NCI-H2029 treated with DMSO at 0.1 percent for 48 hours (cell line): ENCODE results near the gene PCDHGA1.
"Not testable (repeated sequence)": the region's sequence is repeated elsewhere in the genome, so short reads cannot be mapped to it uniquely, and the experiment has no call there.

Source experiments
- DNase-seq: peaks from one replicate; lab custom pipeline; 2025; lab: John Stamatoyannopoulos, UW

Gene PCDHGA1

DNA sequence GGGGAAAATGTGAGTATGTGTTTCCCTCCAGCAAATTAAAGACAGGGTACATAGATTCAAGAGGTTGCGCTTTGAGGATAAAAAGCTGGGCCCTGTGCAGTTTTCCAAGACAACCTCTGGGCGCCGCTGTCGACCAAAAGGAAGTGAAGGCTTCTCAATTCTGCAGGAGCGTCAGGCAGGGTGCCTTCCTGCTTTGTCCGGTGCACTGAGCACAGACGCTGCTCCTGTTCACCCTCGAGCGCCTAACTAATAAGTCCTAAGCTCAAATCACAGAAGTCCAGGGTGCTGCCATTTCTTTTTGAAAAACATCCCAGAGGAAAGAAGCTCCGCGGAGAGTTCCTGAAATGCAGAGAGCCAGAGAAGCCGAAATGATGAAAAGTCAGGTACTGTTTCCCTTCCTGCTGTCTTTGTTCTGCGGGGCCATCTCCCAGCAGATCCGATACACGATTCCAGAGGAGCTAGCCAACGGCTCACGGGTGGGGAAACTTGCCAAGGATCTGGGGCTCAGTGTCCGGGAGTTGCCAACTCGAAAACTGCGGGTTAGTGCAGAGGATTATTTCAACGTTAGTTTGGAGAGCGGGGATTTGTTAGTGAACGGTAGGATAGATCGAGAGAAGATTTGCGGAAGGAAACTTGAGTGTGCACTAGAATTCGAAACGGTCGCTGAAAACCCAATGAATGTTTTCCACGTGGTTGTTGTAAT, 19.8 kb downstream of the PCDHGA1 start, which contains the start of gene PCDHGB1:
PCDHGB1 (plus strand) TSS at position 183 of the 703 bp plus-strand sequence; CDS start at position 345, 162 bp downstream.
- peak; percentile 43 for DNase-seq

DNA sequence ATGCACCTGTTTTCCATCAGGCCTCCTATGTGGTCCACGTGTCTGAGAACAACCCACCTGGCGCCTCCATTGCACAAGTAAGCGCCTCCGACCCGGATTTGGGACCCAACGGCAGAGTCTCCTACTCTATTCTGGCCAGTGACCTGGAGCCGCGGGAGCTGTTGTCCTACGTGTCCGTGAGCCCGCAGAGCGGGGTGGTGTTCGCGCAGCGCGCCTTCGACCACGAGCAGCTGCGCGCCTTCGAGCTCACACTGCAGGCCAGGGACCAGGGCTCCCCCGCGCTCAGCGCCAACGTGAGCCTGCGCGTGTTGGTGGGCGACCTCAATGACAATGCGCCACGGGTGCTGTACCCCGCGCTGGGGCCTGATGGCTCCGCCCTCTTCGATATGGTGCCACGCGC, 21.3 kb downstream of the PCDHGA1 start:
- DNase-seq = no peak

DNA sequence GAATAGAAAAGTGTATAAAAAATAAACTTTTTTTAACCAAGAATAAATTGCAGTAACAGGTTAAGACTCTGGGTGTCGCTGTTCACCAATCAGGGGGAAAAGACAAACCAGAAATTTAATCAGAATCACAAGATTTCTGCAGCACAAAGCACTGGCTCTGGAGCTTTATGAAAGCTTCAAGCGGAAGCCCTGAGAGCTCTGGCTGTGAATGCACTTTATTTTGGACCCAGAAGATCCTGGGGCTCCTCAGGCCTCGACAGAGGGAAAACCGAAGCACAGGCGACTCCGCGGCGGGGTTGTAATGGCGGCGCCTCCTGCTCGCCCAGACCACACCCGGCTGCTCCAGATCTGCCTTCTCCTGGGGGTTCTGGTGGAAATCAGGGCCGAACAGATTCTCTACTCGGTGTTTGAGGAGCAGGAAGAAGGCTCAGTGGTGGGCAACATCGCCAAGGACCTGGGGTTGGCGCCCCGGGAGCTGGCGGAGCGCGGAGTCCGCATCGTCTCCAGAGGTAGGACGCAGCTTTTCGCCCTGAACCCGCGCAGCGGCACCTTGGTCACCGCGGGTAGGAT, 24.7 kb downstream of the PCDHGA1 start, which contains the start of gene PCDHGA4:
PCDHGA4 (plus strand) TSS at position 122 of the 570 bp plus-strand sequence; CDS start at position 209, 87 bp downstream.
- DNase-seq = no peak

- DNase-seq = no peak
These were observed 25.3 kb downstream of the PCDHGA1 start for GRCh38 chr5:141355641-141356040.

DNA sequence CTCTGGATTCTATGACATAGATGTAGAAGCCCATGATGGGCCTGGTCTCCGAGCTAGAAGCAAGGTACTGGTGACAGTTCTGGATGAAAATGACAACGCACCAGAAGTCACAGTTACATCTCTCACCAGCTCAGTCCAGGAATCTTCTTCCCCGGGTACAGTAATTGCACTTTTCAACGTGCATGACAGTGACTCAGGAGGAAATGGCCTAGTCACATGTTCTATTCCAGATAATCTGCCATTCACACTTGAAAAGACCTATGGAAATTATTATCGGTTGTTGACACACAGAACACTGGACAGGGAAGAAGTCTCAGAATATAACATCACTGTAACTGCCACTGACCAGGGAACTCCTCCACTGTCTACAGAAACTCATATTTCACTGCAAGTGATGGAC, 25.8 kb downstream of the PCDHGA1 start:
- DNase-seq = no peak

DNA sequence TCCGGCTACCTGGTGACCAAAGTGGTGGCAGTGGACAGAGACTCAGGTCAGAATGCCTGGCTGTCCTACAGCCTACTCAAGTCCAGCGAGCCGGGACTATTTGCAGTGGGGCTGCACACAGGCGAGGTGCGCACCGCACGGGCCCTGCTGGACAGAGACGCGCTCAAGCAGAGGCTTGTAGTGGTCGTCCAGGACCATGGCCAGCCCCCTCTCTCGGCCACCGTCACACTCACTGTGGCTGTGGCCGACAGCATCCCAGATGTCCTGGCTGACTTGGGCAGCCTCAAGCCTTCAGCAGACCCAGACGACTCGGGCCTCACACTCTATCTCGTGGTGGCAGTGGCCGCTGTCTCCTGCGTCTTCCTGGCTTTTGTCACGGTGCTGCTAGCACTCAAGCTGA, 26.6 kb downstream of the PCDHGA1 start:
- DNase-seq = no peak

- peak; percentile 14 for DNase-seq
These were observed 29.6 kb downstream of the PCDHGA1 start, which contains the start of gene PCDHGB2 for GRCh38 chr5:141359790-141360426. TSS of gene PCDHGB2 (plus strand) at chr5:141359994. CDS start at chr5:141360136, 142 bp downstream.

GRCh38 chr5:141360685-141361084, 30.4 kb downstream of the PCDHGA1 start:
- no peak for DNase-seq

GRCh38 chr5:141362719-141363118, 32.4 kb downstream of the PCDHGA1 start:
- no peak for DNase-seq

GRCh38 chr5:141363952-141364660, 33.8 kb downstream of the PCDHGA1 start, which contains the start of gene PCDHGA5:
TSS of gene PCDHGA5 (plus strand) at chr5:141364162. CDS start at chr5:141364331, 169 bp downstream.
- no peak for DNase-seq

GRCh38 chr5:141366016-141366896, 35.9 kb downstream of the PCDHGA1 start:
- no peak for DNase-seq

DNA sequence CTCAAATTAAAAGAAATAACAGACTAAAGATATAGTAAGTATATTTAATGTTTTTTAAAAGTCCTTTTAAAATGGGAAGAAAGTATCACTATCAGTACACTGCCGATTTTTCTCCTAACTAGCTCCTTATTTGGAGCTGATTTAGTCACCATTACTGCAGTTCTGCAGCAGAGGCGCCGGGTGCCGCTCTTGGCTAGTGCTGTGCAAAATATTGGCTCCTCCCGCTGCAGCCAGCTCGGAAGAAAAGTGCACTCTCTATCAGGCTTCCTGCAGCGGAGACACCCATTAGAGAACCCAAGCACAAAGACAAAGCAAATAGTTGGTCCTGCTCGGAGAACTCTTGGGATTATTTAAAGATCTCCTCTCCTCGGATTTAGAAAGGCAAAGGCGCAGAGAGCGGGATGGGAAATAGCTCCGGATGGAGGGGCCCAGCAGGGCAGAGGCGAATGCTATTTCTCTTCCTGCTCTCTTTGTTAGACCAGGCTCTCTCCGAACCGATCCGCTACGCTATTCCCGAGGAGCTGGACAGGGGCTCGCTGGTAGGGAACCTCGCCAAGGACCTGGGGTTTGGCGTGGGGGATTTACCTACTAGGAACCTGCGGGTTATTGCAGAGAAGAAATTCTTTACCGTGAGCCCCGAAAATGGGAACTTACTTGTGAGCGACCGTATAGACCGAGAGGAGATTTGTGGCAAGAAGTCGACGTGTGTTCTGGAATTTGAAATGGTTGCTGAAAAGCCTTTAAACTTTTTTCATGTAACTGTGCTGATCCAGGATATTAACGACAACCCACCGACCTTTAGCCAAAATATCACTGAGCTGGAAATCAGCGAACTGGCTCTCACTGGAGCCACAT, 39.9 kb downstream of the PCDHGA1 start, which contains the start of gene PCDHGB3:
PCDHGB3 (plus strand) TSS at position 249 of the 855 bp plus-strand sequence; CDS start at position 402, 153 bp downstream.
- DNase-seq = no peak

GRCh38 chr5:141371572-141372475, 41.5 kb downstream of the PCDHGA1 start:
- DNase-seq = no peak

GRCh38 chr5:141373673-141374317, 43.5 kb downstream of the PCDHGA1 start, which contains the start of gene PCDHGA6:
TSS of gene PCDHGA6 (plus strand) at chr5:141373891. CDS start at chr5:141374084, 193 bp downstream.
- DNase-seq = no peak

DNA sequence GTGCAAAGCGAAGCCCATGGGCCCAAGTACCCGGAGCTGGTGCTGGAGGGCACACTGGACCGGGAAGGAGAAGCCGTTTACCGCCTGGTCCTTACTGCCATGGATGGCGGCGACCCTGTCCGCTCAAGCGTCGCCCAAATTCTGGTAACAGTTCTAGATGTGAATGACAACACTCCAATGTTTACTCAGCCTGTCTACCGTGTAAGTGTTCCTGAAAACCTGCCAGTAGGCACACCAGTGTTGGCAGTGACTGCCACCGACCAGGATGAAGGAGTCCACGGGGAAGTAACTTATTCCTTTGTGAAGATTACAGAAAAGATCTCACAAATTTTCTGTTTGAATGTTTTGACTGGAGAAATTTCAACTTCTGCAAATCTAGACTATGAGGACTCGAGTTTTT, 44.3 kb downstream of the PCDHGA1 start:
- no peak for DNase-seq

GRCh38 chr5:141375444-141376155, 45.3 kb downstream of the PCDHGA1 start:
- DNase-seq = not testable (repeated sequence)

- no peak for DNase-seq
These were observed 52.4 kb downstream of the PCDHGA1 start, which contains the start of gene PCDHGA7 for GRCh38 chr5:141382469-141383294. TSS of gene PCDHGA7 (plus strand) at chr5:141382742. CDS start at chr5:141382900, 158 bp downstream.
